ENCODE results near the gene SUCLA2. TPM values are rescaled to one million over a fixed set of nuclear protein-coding genes. Genes with fewer than 3 reads are reported as not detected.

The SUCLA2 gene
- total RNA-seq, 1 experiment from 2014 or later, result 39.1 TPM

GRCh38 chr13:48040049-48040448 lies 39.0 kb upstream of the SUCLA2 start:
- no peak overlapping the region for H3K27ac ChIP-seq (ENCODE audit: low read depth, low read length)
- POLR2A ChIA-PET, result no interaction called here
- no peak overlapping the region for H3K9ac ChIP-seq (ENCODE audit: low read length)
- H3K4me3 ChIP-seq (replicated peaks in 1 of 2; ENCODE audit: low read depth in 1 of 2, low read length in 2 of 2), result no peak overlapping the region
- TF ChIP-seq SRF (IDR thresholded peaks at IDR 0.05; ENCODE audit: low read depth), result no peak
- no peak for TF ChIP-seq REST (IDR thresholded peaks at IDR 0.05; ENCODE audit: low read depth)
- no peak for TF ChIP-seq EGR1 (IDR thresholded peaks at IDR 0.05; ENCODE audit: low read depth)
- TF ChIP-seq POLR2AphosphoS5 (IDR thresholded peaks at IDR 0.05; ENCODE audit: low read depth, low read length), result no peak
- TF ChIP-seq, protein P1, sequence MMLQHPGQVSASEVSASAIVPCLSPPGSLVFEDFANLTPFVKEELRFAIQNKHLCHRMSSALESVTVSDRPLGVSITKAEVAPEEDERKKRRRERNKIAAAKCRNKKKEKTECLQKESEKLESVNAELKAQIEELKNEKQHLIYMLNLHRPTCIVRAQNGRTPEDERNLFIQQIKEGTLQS (IDR thresholded peaks at IDR 0.05), result no peak
- no peak for TF ChIP-seq FOSL1 (IDR thresholded peaks at IDR 0.05; ENCODE audit: low read depth)
- no peak for TF ChIP-seq RAD21 (IDR thresholded peaks at IDR 0.05; ENCODE audit: low read depth)
- TF ChIP-seq YY1 (IDR thresholded peaks at IDR 0.05; ENCODE audit: extremely low read depth, insufficient replicate concordance, low read depth, low read length), result no peak
- TF ChIP-seq, protein P2, sequence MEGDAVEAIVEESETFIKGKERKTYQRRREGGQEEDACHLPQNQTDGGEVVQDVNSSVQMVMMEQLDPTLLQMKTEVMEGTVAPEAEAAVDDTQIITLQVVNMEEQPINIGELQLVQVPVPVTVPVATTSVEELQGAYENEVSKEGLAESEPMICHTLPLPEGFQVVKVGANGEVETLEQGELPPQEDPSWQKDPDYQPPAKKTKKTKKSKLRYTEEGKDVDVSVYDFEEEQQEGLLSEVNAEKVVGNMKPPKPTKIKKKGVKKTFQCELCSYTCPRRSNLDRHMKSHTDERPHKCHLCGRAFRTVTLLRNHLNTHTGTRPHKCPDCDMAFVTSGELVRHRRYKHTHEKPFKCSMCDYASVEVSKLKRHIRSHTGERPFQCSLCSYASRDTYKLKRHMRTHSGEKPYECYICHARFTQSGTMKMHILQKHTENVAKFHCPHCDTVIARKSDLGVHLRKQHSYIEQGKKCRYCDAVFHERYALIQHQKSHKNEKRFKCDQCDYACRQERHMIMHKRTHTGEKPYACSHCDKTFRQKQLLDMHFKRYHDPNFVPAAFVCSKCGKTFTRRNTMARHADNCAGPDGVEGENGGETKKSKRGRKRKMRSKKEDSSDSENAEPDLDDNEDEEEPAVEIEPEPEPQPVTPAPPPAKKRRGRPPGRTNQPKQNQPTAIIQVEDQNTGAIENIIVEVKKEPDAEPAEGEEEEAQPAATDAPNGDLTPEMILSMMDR (IDR thresholded peaks at IDR 0.05 in 2 of 3, conservative IDR thresholded peaks at IDR 0.05 in 1 of 3; ENCODE audit: borderline replicate concordance in 1 of 3, insufficient read depth in 1 of 3, low read depth in 2 of 3, low read length in 2 of 3), result no peak
- no peak for TF ChIP-seq POLR2A (IDR thresholded peaks at IDR 0.05; ENCODE audit: borderline replicate concordance, extremely low read depth, insufficient read depth, insufficient read length)
- TF ChIP-seq SIN3A (IDR thresholded peaks at IDR 0.05; ENCODE audit: low read depth), result no peak
- no peak for TF ChIP-seq ZBTB33 (IDR thresholded peaks at IDR 0.05; ENCODE audit: extremely low read depth, insufficient replicate concordance, low read length)
- no peak for TF ChIP-seq SP1 (IDR thresholded peaks at IDR 0.05; ENCODE audit: low read depth)
- H4K20me1 ChIP-seq (ENCODE audit: insufficient read depth), result no peaks in the 10 kb centered on the region
- no peak overlapping the region for H2AFZ ChIP-seq (ENCODE audit: low read depth, low read length, poor library complexity, severe bottlenecking)
- DNase-seq (ENCODE audit: low read depth, low spot score) (no peak), ATAC-seq (no peak)
- no peaks in the 10 kb centered on the region for H3K27me3 ChIP-seq (ENCODE audit: insufficient read depth, low read length)
- H3K9me2 ChIP-seq (ENCODE audit: insufficient read depth), result no peaks in the 10 kb centered on the region
- H3K9me3 ChIP-seq (ENCODE audit: control insufficient read depth in 1 of 2, insufficient read depth in 1 of 2, low read depth in 1 of 2, low read length in 2 of 2), result no peaks in the 10 kb centered on the region
- H3K4me1 ChIP-seq (ENCODE audit: control insufficient read depth in 1 of 2, insufficient read depth in 2 of 2, low read length in 2 of 2), result peaks cover 15 to 28% of the 10 kb centered on the region in 2 experiments
- H3K4me2 ChIP-seq (ENCODE audit: low read length), result 0 out of 2 replicates have a peak overlapping the region, but pooled peaks have one; percentile 0
- peaks cover 10 to 19% of the 10 kb centered on the region in 2 experiments; a peak in 3 of 4 replicates for H3K36me3 ChIP-seq (ENCODE audit: control insufficient read depth in 1 of 2, insufficient read depth in 2 of 2, low read length in 2 of 2)
- CTCF ChIA-PET, result no interaction called here
- RAD21 ChIA-PET (ENCODE audit: low non-redundant PET in 1 of 2, low total read pairs in 2 of 2, uncharacterized antibody in 2 of 2, unreplicated experiment in 2 of 2), result no interaction called here
- no TSS peak for BruUV-seq (replicated peaks)
- intact Hi-C loops (cut with micrococcal nuclease), result no loop called here
- peaks cover 34% of the 10 kb centered on the region for H3K79me2 ChIP-seq (ENCODE audit: insufficient read depth, low read length)
